ENCODE measurements around the gene KCNIP4.

GRCh38 chr4:21887481-21887880 is 61.1 kb downstream of the KCNIP4 start:
- TF ChIP-seq EZH2 (IDR thresholded peaks at IDR 0.05; ENCODE audit: low read depth) (no peak), CTCF (conservative IDR thresholded peaks at IDR 0.05) (no peak)
